ENCODE results near the gene CDH6.

CDH6 gene

GRCh38 chr5:31322946-31323345, 129.5 kb downstream of the CDH6 start:
- no peak overlapping the region for H3K27ac ChIP-seq (ENCODE audit: low read depth, low read length)
- no peaks in the 10 kb centered on the region for H3K79me2 ChIP-seq (ENCODE audit: insufficient read depth, low read length)
- H3K9me2 ChIP-seq (replicated peaks; ENCODE audit: insufficient read depth, low read length), result no peaks in the 10 kb centered on the region
- H3F3A ChIP-seq (ENCODE audit: insufficient read depth), result no peaks in the 10 kb centered on the region
- no peak overlapping the region for H3K4me2 ChIP-seq (ENCODE audit: low read depth, low read length, poor library complexity, severe bottlenecking)
- H3K9me3 ChIP-seq (ENCODE audit: insufficient read depth, low read length), result no peaks in the 10 kb centered on the region
- no peak overlapping the region for H2AFZ ChIP-seq (ENCODE audit: low read depth, low read length, severe bottlenecking)
- H3K9ac ChIP-seq (ENCODE audit: low read length), result no peak overlapping the region
- H4K20me1 ChIP-seq (ENCODE audit: low read depth, low read length), result no peaks in the 10 kb centered on the region
- H3K36me3 ChIP-seq (ENCODE audit: low read length), result no peaks in the 10 kb centered on the region
- no peaks in the 10 kb centered on the region for H3K27me3 ChIP-seq (ENCODE audit: low read length)
- TF ChIP-seq, protein P1, sequence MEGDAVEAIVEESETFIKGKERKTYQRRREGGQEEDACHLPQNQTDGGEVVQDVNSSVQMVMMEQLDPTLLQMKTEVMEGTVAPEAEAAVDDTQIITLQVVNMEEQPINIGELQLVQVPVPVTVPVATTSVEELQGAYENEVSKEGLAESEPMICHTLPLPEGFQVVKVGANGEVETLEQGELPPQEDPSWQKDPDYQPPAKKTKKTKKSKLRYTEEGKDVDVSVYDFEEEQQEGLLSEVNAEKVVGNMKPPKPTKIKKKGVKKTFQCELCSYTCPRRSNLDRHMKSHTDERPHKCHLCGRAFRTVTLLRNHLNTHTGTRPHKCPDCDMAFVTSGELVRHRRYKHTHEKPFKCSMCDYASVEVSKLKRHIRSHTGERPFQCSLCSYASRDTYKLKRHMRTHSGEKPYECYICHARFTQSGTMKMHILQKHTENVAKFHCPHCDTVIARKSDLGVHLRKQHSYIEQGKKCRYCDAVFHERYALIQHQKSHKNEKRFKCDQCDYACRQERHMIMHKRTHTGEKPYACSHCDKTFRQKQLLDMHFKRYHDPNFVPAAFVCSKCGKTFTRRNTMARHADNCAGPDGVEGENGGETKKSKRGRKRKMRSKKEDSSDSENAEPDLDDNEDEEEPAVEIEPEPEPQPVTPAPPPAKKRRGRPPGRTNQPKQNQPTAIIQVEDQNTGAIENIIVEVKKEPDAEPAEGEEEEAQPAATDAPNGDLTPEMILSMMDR (IDR thresholded peaks at IDR 0.05; ENCODE audit: insufficient read depth, low read length, poor library complexity, severe bottlenecking), result no peak
- TF ChIP-seq EZH2phosphoT487 (conservative IDR thresholded peaks at IDR 0.05; ENCODE audit: low read length), result no peak
- no peak overlapping the region for H3K4me3 ChIP-seq (ENCODE audit: insufficient read depth, low read length, poor library complexity, severe bottlenecking)

- Histone ChIP-seq H3K9me2 (replicated peaks; ENCODE audit: insufficient read depth, low read length) (no peaks in the 10 kb centered on the region), H3K4me3 (ENCODE audit: insufficient read depth, low read length, poor library complexity, severe bottlenecking) (no peak overlapping the region), H3F3A (ENCODE audit: insufficient read depth) (no peaks in the 10 kb centered on the region), H4K20me1 (ENCODE audit: low read depth, low read length) (no peaks in the 10 kb centered on the region), H3K27me3 (ENCODE audit: low read length) (no peaks in the 10 kb centered on the region), H3K4me2 (ENCODE audit: low read depth, low read length, poor library complexity, severe bottlenecking) (no peak overlapping the region), H3K79me2 (ENCODE audit: insufficient read depth, low read length) (no peaks in the 10 kb centered on the region), H2AFZ (ENCODE audit: low read depth, low read length, severe bottlenecking) (no peak overlapping the region), H3K36me3 (ENCODE audit: low read length) (no peaks in the 10 kb centered on the region), H3K9ac (ENCODE audit: low read length) (no peak overlapping the region), H3K9me3 (ENCODE audit: insufficient read depth, low read length) (no peaks in the 10 kb centered on the region), H3K27ac (ENCODE audit: low read depth, low read length) (no peak overlapping the region)
- TF ChIP-seq EZH2phosphoT487 (conservative IDR thresholded peaks at IDR 0.05; ENCODE audit: low read length), result no peak
- TF ChIP-seq, protein P1 (IDR thresholded peaks at IDR 0.05; ENCODE audit: insufficient read depth, low read length, poor library complexity, severe bottlenecking), result no peak
Observed at GRCh38 chr5:31324842-31325241, 131.4 kb downstream of the CDH6 start.

DNA sequence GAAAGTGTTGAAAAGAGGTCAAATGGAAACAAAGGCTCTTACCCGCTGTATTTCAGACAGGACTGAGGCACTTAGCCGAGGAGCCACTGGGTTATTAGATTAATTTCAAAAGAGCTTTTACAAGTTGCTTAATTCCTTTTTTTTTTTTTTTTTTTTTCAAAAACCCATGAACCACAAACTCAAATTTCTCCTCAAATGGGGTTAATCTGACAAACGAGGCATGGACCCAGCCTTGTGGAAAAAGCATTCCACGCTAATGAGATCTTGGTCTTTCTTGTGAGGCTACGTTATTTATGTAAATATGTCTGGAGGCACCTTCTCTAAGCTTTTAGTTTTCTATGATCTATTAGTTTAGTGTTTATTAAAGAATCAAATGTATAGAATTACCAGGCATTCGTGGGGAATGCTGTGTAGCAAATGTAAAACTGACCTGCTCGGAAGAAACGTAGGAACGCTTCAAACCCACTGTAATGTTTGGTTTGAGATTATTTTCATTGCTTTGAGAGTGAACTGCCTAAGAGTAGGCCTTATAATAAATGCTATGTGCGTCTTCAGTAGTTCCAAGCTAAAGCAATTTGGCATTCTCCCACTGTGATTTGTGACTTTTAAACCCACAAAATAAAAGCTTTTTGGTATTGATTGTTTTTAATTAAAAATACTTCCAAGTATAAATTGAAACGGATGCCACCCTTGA, 134.7 kb downstream of the CDH6 start:
- Histone ChIP-seq H2AFZ (ENCODE audit: low read depth, low read length, severe bottlenecking) (no peak overlapping the region), H3K36me3 (ENCODE audit: low read length) (no peaks in the 10 kb centered on the region), H3K4me3 (ENCODE audit: insufficient read depth, low read length, poor library complexity, severe bottlenecking) (no peak overlapping the region), H3K9me2 (replicated peaks; ENCODE audit: insufficient read depth, low read length) (no peaks in the 10 kb centered on the region), H3F3A (ENCODE audit: insufficient read depth) (no peaks in the 10 kb centered on the region), H3K9me3 (ENCODE audit: insufficient read depth, low read length) (no peaks in the 10 kb centered on the region), H4K20me1 (ENCODE audit: low read depth, low read length) (no peaks in the 10 kb centered on the region), H3K79me2 (ENCODE audit: insufficient read depth, low read length) (no peaks in the 10 kb centered on the region), H3K27ac (ENCODE audit: low read depth, low read length) (no peak overlapping the region), H3K4me2 (ENCODE audit: low read depth, low read length, poor library complexity, severe bottlenecking) (no peak overlapping the region), H3K27me3 (ENCODE audit: low read length) (no peaks in the 10 kb centered on the region), H3K9ac (ENCODE audit: low read length) (no peak overlapping the region)
- no peak for TF ChIP-seq EZH2phosphoT487 (conservative IDR thresholded peaks at IDR 0.05; ENCODE audit: low read length)
- TF ChIP-seq, protein P1 (IDR thresholded peaks at IDR 0.05; ENCODE audit: insufficient read depth, low read length, poor library complexity, severe bottlenecking), result no peak

Data from SU-DHL-6 (cell line).